Keratinocyte (primary cell): ENCODE measurements around the gene LRRC71. TPM values are rescaled to one million over a fixed set of nuclear protein-coding genes. Genes with fewer than 3 reads are reported as not detected.

Source experiments
- DNase-seq: peaks from one replicate; pipeline ENCODE4 v3.0.0-alpha.2; 2011; ENCODE audit warnings: low read depth, missing footprints, low spot score
- FAIRE-seq: peaks from 2 replicates; lab custom pipeline; 2011; peaks lifted over from hg19 to GRCh38; lab: Jason Lieb, UNC
- H2AFZ ChIP-seq: 2 replicates; pipeline ENCODE4 v1.6.0; 2012; ENCODE audit warnings: low read length, control low read depth, inconsistent platforms; ENCODE audit not compliant: control insufficient read depth
- H3K27ac ChIP-seq: 2 replicates; pipeline ENCODE4 v1.5.1; 2011; ENCODE audit warnings: low read length; ENCODE audit not compliant: control insufficient read depth, insufficient read depth
- H3K27me3 ChIP-seq: 3 replicates; pipeline ENCODE4 v1.6.0; 2011; ENCODE audit warnings: low read length; ENCODE audit not compliant: control insufficient read depth, insufficient read depth; ENCODE audit errors: extremely low read depth
- H3K36me3 ChIP-seq, 2 experiments: 2 replicates in 1 of 2; 3 replicates in 1 of 2; pipeline ENCODE4 v1.5.1; 2011; ENCODE audit warnings: low read length in 2 of 2, mild to moderate bottlenecking in 1 of 2; ENCODE audit not compliant: control insufficient read depth in 2 of 2, insufficient read depth in 2 of 2; ENCODE audit errors: extremely low read depth in 1 of 2
- H3K4me1 ChIP-seq: 3 replicates; pipeline ENCODE4 v1.5.1; 2011; ENCODE audit warnings: low read length; ENCODE audit not compliant: control insufficient read depth, insufficient read depth; ENCODE audit errors: extremely low read depth
- H3K4me2 ChIP-seq: 3 replicates; pipeline ENCODE4 v1.6.0; 2011; ENCODE audit warnings: low read depth, low read length; ENCODE audit not compliant: control insufficient read depth, insufficient read depth; ENCODE audit errors: extremely low read depth
- H3K4me3 ChIP-seq, 3 experiments: fragments of 200-600 bp in 1 of 3; sonication (generic) in 1 of 3; 2 replicates in 2 of 3; 3 replicates in 1 of 3; pipeline ENCODE4 v1.5.1; 2011 to 2016; ENCODE audit warnings: low read length in 3 of 3, mild to moderate bottlenecking in 3 of 3, control low read depth in 2 of 3, inconsistent platforms in 1 of 3, low read depth in 1 of 3, mixed read lengths in 1 of 3, mixed run types in 1 of 3, moderate library complexity in 1 of 3; ENCODE audit not compliant: control insufficient read depth in 2 of 3, insufficient read depth in 2 of 3; ENCODE audit errors: extremely low read depth in 1 of 3
- H3K79me2 ChIP-seq: 2 replicates; pipeline ENCODE4 v1.6.0; 2012; ENCODE audit warnings: low read length; ENCODE audit not compliant: control insufficient read depth, insufficient read depth
- H3K9ac ChIP-seq: 3 replicates; pipeline ENCODE4 v1.6.0; 2011; ENCODE audit warnings: low read length; ENCODE audit not compliant: control insufficient read depth, insufficient read depth; ENCODE audit errors: extremely low read depth
- H3K9me1 ChIP-seq: 3 replicates; pipeline ENCODE4 v1.6.0; 2011; ENCODE audit warnings: low read length; ENCODE audit not compliant: control insufficient read depth, insufficient read depth; ENCODE audit errors: extremely low read depth
- H3K9me3 ChIP-seq: 2 replicates; pipeline ENCODE4 v1.5.1; 2012; ENCODE audit warnings: low read depth, low read length; ENCODE audit not compliant: control insufficient read depth
- H4K20me1 ChIP-seq: 3 replicates; pipeline ENCODE4 v1.6.0; 2011; ENCODE audit warnings: low read length; ENCODE audit not compliant: control insufficient read depth, insufficient read depth; ENCODE audit errors: extremely low read depth
- EZH2 ChIP-seq: IDR thresholded peaks from one replicate; pipeline ENCODE4 v1.6.1; 2012; ENCODE audit warnings: inconsistent platforms, mild to moderate bottlenecking, low read length, moderate library complexity
- dilution Hi-C: fragments of 300-500 bp; cut with MboI; formaldehyde crosslinking; loops from one replicate; pipeline ENCODE4 v1.7.0; 2020; ENCODE audit warnings: low sequenced_read_pairs; ENCODE audit not compliant: extremely low pct_ligation_motif_present
- polyA plus RNA-seq, 5 experiments: library from polyadenylated mRNA; depleted of rRNA in 3 of 5; stranded (reverse) in 3 of 5; stranded (forward) in 1 of 5; unstranded in 1 of 5; fragments of >200 nt; gene quantifications; 1 replicate in 1 of 5; 2 replicates in 3 of 5; 3 replicates in 1 of 5; pipeline versions ENCODE4 v1.2.1 to v1.2.3, GENCODE V29; 2011 to 2012; ENCODE audit warnings: missing spikeins in 2 of 5, low read depth in 1 of 5, low replicate concordance in 1 of 5
- TF ChIP-seq, protein P1 (sequence below), 3 experiments: IDR thresholded peaks in 1 of 3; conservative IDR thresholded peaks in 1 of 3; optimal IDR thresholded peaks in 1 of 3; 2 replicates in 2 of 3; 3 replicates in 1 of 3; pipeline versions ENCODE3 to v1.5.1; 2011; ENCODE audit warnings: low read length in 3 of 3, mild to moderate bottlenecking in 3 of 3, moderate library complexity in 2 of 3, control low read depth in 1 of 3, inconsistent platforms in 1 of 3; ENCODE audit not compliant: insufficient read depth in 2 of 3; ENCODE audit errors: extremely low read depth in 1 of 3

Gene LRRC71
- polyA plus RNA-seq, 1 donor (not counting 4 experiments of a cell fraction or from before 2014, with no cell fraction given), result not detected

GRCh38 chr1:156969496-156969895 is 49.1 kb downstream of the LRRC71 start:
- no peak for FAIRE-seq
- Histone ChIP-seq H3K4me1 (no peaks in the 10 kb centered on the region), H3K9me1 (no peaks in the 10 kb centered on the region), H2AFZ (no peak overlapping the region), H4K20me1 (no peaks in the 10 kb centered on the region), H3K9ac (no peak overlapping the region), H3K27me3 (no peaks in the 10 kb centered on the region), H3K4me2 (no peak overlapping the region), H3K4me3 (no peak overlapping the region), H3K27ac (no peak overlapping the region), H3K36me3 (peaks cover 3 to 13% of the 10 kb centered on the region in 2 experiments), H3K9me3 (no peaks in the 10 kb centered on the region), H3K79me2 (no peaks in the 10 kb centered on the region)
- DNase-seq, result no peak
- dilution Hi-C loops, result no loop called here
- TF ChIP-seq, protein P1, sequence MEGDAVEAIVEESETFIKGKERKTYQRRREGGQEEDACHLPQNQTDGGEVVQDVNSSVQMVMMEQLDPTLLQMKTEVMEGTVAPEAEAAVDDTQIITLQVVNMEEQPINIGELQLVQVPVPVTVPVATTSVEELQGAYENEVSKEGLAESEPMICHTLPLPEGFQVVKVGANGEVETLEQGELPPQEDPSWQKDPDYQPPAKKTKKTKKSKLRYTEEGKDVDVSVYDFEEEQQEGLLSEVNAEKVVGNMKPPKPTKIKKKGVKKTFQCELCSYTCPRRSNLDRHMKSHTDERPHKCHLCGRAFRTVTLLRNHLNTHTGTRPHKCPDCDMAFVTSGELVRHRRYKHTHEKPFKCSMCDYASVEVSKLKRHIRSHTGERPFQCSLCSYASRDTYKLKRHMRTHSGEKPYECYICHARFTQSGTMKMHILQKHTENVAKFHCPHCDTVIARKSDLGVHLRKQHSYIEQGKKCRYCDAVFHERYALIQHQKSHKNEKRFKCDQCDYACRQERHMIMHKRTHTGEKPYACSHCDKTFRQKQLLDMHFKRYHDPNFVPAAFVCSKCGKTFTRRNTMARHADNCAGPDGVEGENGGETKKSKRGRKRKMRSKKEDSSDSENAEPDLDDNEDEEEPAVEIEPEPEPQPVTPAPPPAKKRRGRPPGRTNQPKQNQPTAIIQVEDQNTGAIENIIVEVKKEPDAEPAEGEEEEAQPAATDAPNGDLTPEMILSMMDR (optimal IDR thresholded peaks at IDR 0.05 in 1 of 3, IDR thresholded peaks at IDR 0.05 in 1 of 3, conservative IDR thresholded peaks at IDR 0.05 in 1 of 3; ENCODE audit: extremely low read depth in 1 of 3, insufficient read depth in 2 of 3, low read length in 3 of 3), result no peak
- TF ChIP-seq EZH2, result no peak

DNA sequence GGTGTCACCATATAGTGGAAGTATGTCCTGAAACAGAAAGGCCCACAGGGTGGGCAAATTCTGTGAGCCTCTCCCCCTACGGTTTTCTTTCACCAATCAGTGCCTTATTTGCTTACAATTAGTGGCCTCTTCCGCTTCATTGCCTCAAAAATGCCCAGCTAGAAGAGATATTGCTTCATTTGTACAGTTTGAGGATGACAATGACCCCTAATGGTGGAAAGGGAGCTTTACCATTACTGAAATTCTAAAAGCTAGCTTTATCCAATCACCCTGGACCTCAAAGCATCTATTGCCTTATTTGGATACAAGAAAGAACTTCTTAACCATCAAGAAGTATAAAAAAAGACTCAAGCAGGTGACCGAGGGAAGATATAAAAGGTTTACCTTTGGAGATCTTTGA is 49.6 kb downstream of the LRRC71 start:
- Histone ChIP-seq H3K27me3 (no peaks in the 10 kb centered on the region), H3K4me3 (no peak overlapping the region), H3K27ac (no peak overlapping the region), H2AFZ (no peak overlapping the region), H3K4me2 (no peak overlapping the region), H3K9ac (no peak overlapping the region), H3K79me2 (no peaks in the 10 kb centered on the region), H3K36me3 (peaks cover 5 to 13% of the 10 kb centered on the region in 2 experiments), H4K20me1 (no peaks in the 10 kb centered on the region), H3K9me1 (no peaks in the 10 kb centered on the region), H3K9me3 (no peaks in the 10 kb centered on the region), H3K4me1 (no peaks in the 10 kb centered on the region)
- DNase-seq (no peak), FAIRE-seq (no peak)
- TF ChIP-seq EZH2, result no peak
- TF ChIP-seq, protein P1 (optimal IDR thresholded peaks at IDR 0.05 in 1 of 3, IDR thresholded peaks at IDR 0.05 in 1 of 3, conservative IDR thresholded peaks at IDR 0.05 in 1 of 3; ENCODE audit: extremely low read depth in 1 of 3, insufficient read depth in 2 of 3, low read length in 3 of 3), result no peak
- dilution Hi-C loops, result no loop called here
